Keratinocyte (primary cell): ENCODE measurements around the gene ACAD9. TPM values are rescaled to one million over a fixed set of nuclear protein-coding genes. Genes with fewer than 3 reads are reported as not detected.

Experiments used
- DNase-seq: peaks from one replicate; pipeline ENCODE4 v3.0.0-alpha.2; 2011; ENCODE audit warnings: low read depth, missing footprints, low spot score
- FAIRE-seq: peaks from 2 replicates; lab custom pipeline; 2011; peaks lifted over from hg19 to GRCh38; lab: Jason Lieb, UNC
- H2AFZ ChIP-seq: 2 replicates; pipeline ENCODE4 v1.6.0; 2012; ENCODE audit warnings: low read length, control low read depth, inconsistent platforms; ENCODE audit not compliant: control insufficient read depth
- H3K27ac ChIP-seq: 2 replicates; pipeline ENCODE4 v1.5.1; 2011; ENCODE audit warnings: low read length; ENCODE audit not compliant: control insufficient read depth, insufficient read depth
- H3K27me3 ChIP-seq: 3 replicates; pipeline ENCODE4 v1.6.0; 2011; ENCODE audit warnings: low read length; ENCODE audit not compliant: control insufficient read depth, insufficient read depth; ENCODE audit errors: extremely low read depth
- H3K36me3 ChIP-seq, 2 experiments: 2 replicates in 1 of 2; 3 replicates in 1 of 2; pipeline ENCODE4 v1.5.1; 2011; ENCODE audit warnings: low read length in 2 of 2, mild to moderate bottlenecking in 1 of 2; ENCODE audit not compliant: control insufficient read depth in 2 of 2, insufficient read depth in 2 of 2; ENCODE audit errors: extremely low read depth in 1 of 2
- H3K4me1 ChIP-seq: 3 replicates; pipeline ENCODE4 v1.5.1; 2011; ENCODE audit warnings: low read length; ENCODE audit not compliant: control insufficient read depth, insufficient read depth; ENCODE audit errors: extremely low read depth
- H3K4me2 ChIP-seq: 3 replicates; pipeline ENCODE4 v1.6.0; 2011; ENCODE audit warnings: low read depth, low read length; ENCODE audit not compliant: control insufficient read depth, insufficient read depth; ENCODE audit errors: extremely low read depth
- H3K4me3 ChIP-seq, 3 experiments: fragments of 200-600 bp in 1 of 3; sonication (generic) in 1 of 3; 2 replicates in 2 of 3; 3 replicates in 1 of 3; pipeline ENCODE4 v1.5.1; 2011 to 2016; ENCODE audit warnings: low read length in 3 of 3, mild to moderate bottlenecking in 3 of 3, control low read depth in 2 of 3, inconsistent platforms in 1 of 3, low read depth in 1 of 3, mixed read lengths in 1 of 3, mixed run types in 1 of 3, moderate library complexity in 1 of 3; ENCODE audit not compliant: control insufficient read depth in 2 of 3, insufficient read depth in 2 of 3; ENCODE audit errors: extremely low read depth in 1 of 3
- H3K79me2 ChIP-seq: 2 replicates; pipeline ENCODE4 v1.6.0; 2012; ENCODE audit warnings: low read length; ENCODE audit not compliant: control insufficient read depth, insufficient read depth
- H3K9ac ChIP-seq: 3 replicates; pipeline ENCODE4 v1.6.0; 2011; ENCODE audit warnings: low read length; ENCODE audit not compliant: control insufficient read depth, insufficient read depth; ENCODE audit errors: extremely low read depth
- H3K9me1 ChIP-seq: 3 replicates; pipeline ENCODE4 v1.6.0; 2011; ENCODE audit warnings: low read length; ENCODE audit not compliant: control insufficient read depth, insufficient read depth; ENCODE audit errors: extremely low read depth
- H3K9me3 ChIP-seq: 2 replicates; pipeline ENCODE4 v1.5.1; 2012; ENCODE audit warnings: low read depth, low read length; ENCODE audit not compliant: control insufficient read depth
- H4K20me1 ChIP-seq: 3 replicates; pipeline ENCODE4 v1.6.0; 2011; ENCODE audit warnings: low read length; ENCODE audit not compliant: control insufficient read depth, insufficient read depth; ENCODE audit errors: extremely low read depth
- CTCF ChIP-seq, 3 experiments: IDR thresholded peaks in 1 of 3; conservative IDR thresholded peaks in 1 of 3; optimal IDR thresholded peaks in 1 of 3; 2 replicates in 2 of 3; 3 replicates in 1 of 3; pipeline versions ENCODE3 to v1.5.1; 2011; ENCODE audit warnings: low read length in 3 of 3, mild to moderate bottlenecking in 3 of 3, moderate library complexity in 2 of 3, control low read depth in 1 of 3, inconsistent platforms in 1 of 3; ENCODE audit not compliant: insufficient read depth in 2 of 3; ENCODE audit errors: extremely low read depth in 1 of 3
- EZH2 ChIP-seq: IDR thresholded peaks from one replicate; pipeline ENCODE4 v1.6.1; 2012; ENCODE audit warnings: inconsistent platforms, mild to moderate bottlenecking, low read length, moderate library complexity
- dilution Hi-C: fragments of 300-500 bp; cut with MboI; formaldehyde crosslinking; loops from one replicate; pipeline ENCODE4 v1.7.0; 2020; ENCODE audit warnings: low sequenced_read_pairs; ENCODE audit not compliant: extremely low pct_ligation_motif_present
- polyA plus RNA-seq, 5 experiments: library from polyadenylated mRNA; depleted of rRNA in 3 of 5; stranded (reverse) in 3 of 5; stranded (forward) in 1 of 5; unstranded in 1 of 5; fragments of >200 nt; gene quantifications; 1 replicate in 1 of 5; 2 replicates in 3 of 5; 3 replicates in 1 of 5; pipeline versions ENCODE4 v1.2.1 to v1.2.3, GENCODE V29; 2011 to 2012; ENCODE audit warnings: missing spikeins in 2 of 5, low read depth in 1 of 5, low replicate concordance in 1 of 5

The ACAD9 gene
- polyA plus RNA-seq, 1 donor (not counting 4 experiments of a cell fraction or from before 2014, with no cell fraction given), result 36.6 TPM

GRCh38 chr3:128844502-128844901, 34.9 kb upstream of the ACAD9 start:
- Histone ChIP-seq H3K9me1 (no peaks in the 10 kb centered on the region), H3K9me3 (no peaks in the 10 kb centered on the region), H4K20me1 (no peaks in the 10 kb centered on the region), H3K27ac (no peak overlapping the region), H3K4me3 (no peak overlapping the region), H3K79me2 (no peaks in the 10 kb centered on the region), H3K27me3 (no peaks in the 10 kb centered on the region), H3K36me3 (no peaks in the 10 kb centered on the region), H3K4me1 (peaks cover 6% of the 10 kb centered on the region), H3K4me2 (no peak overlapping the region), H3K9ac (no peak overlapping the region), H2AFZ (no peak overlapping the region)
- TF ChIP-seq EZH2 (no peak), CTCF (optimal IDR thresholded peaks at IDR 0.05 in 1 of 3, IDR thresholded peaks at IDR 0.05 in 1 of 3, conservative IDR thresholded peaks at IDR 0.05 in 1 of 3; ENCODE audit: extremely low read depth in 1 of 3, insufficient read depth in 2 of 3, low read length in 3 of 3) (no peak)
- dilution Hi-C loops, result no loop called here
- DNase-seq, result no peak
- FAIRE-seq, result no peak

GRCh38 chr3:128845119-128845777, 34.2 kb upstream of the ACAD9 start:
- no peak for DNase-seq
- Histone ChIP-seq H3K4me1 (peaks cover 6% of the 10 kb centered on the region), H4K20me1 (no peaks in the 10 kb centered on the region), H3K36me3 (no peaks in the 10 kb centered on the region), H3K79me2 (no peaks in the 10 kb centered on the region), H3K4me3 (no peak overlapping the region), H3K4me2 (peak overlapping the region; percentile 57), H3K9me1 (no peaks in the 10 kb centered on the region), H3K27ac (no peak overlapping the region), H3K27me3 (no peaks in the 10 kb centered on the region), H2AFZ (no peak overlapping the region), H3K9ac (no peak overlapping the region), H3K9me3 (no peaks in the 10 kb centered on the region)
- no peak for TF ChIP-seq EZH2
- TF ChIP-seq CTCF (optimal IDR thresholded peaks at IDR 0.05 in 1 of 3, IDR thresholded peaks at IDR 0.05 in 1 of 3, conservative IDR thresholded peaks at IDR 0.05 in 1 of 3; ENCODE audit: extremely low read depth in 1 of 3, insufficient read depth in 2 of 3, low read length in 3 of 3), result peak in 1 of 3 experiments; percentile 32
- dilution Hi-C loops, result no loop called here
- FAIRE-seq, result no peak
